PFSK-1 (cell line): ENCODE measurements around the gene TMX1.

Experiments used
- POLR2AphosphoS5 ChIP-seq: IDR thresholded peaks from 2 replicates; pipeline ENCODE4 v1.6.1; 2012; ENCODE audit warnings: low read depth, mild to moderate bottlenecking, control low read depth, low read length, moderate library complexity
- TF ChIP-seq, protein P1 (sequence below), 2 experiments: IDR thresholded peaks; 2 replicates each; pipeline versions ENCODE4 v1.6.1 to v1.8.0; 2011 to 2012; ENCODE audit warnings: low read depth in 2 of 2, low read length in 2 of 2, control low read depth in 1 of 2, inconsistent platforms in 1 of 2, mild to moderate bottlenecking in 1 of 2, moderate library complexity in 1 of 2; ENCODE audit not compliant: insufficient read depth in 1 of 2

DNA sequence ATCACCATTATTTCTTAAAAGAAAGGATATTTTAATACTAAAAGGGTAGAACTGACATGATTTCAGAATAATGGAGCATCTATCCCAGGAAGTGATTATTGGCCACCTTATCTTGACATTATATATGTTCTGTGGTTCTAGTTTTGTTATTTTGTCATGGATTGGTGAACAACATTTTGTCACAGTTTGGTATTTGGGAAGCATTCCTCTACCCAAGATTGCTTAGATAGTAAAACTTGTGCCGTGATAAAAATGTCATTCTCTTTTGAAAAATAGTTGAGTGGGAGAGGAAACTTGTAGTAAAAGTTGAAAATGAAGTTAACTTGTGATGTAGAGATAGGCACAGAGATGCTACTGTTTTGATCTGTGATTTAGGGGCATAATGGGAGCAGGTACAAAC, 65.7 kb downstream of the TMX1 start:
- TF ChIP-seq, protein P1, sequence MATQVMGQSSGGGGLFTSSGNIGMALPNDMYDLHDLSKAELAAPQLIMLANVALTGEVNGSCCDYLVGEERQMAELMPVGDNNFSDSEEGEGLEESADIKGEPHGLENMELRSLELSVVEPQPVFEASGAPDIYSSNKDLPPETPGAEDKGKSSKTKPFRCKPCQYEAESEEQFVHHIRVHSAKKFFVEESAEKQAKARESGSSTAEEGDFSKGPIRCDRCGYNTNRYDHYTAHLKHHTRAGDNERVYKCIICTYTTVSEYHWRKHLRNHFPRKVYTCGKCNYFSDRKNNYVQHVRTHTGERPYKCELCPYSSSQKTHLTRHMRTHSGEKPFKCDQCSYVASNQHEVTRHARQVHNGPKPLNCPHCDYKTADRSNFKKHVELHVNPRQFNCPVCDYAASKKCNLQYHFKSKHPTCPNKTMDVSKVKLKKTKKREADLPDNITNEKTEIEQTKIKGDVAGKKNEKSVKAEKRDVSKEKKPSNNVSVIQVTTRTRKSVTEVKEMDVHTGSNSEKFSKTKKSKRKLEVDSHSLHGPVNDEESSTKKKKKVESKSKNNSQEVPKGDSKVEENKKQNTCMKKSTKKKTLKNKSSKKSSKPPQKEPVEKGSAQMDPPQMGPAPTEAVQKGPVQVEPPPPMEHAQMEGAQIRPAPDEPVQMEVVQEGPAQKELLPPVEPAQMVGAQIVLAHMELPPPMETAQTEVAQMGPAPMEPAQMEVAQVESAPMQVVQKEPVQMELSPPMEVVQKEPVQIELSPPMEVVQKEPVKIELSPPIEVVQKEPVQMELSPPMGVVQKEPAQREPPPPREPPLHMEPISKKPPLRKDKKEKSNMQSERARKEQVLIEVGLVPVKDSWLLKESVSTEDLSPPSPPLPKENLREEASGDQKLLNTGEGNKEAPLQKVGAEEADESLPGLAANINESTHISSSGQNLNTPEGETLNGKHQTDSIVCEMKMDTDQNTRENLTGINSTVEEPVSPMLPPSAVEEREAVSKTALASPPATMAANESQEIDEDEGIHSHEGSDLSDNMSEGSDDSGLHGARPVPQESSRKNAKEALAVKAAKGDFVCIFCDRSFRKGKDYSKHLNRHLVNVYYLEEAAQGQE (IDR thresholded peaks at IDR 0.05; ENCODE audit: insufficient read depth in 1 of 2, low read depth in 2 of 2, low read length in 2 of 2), result no peak
- no peak for TF ChIP-seq POLR2AphosphoS5
